OCI-LY1 (cell line): Measurements from ENCODE around the gene H3-3A.

Experiments used
- H2AFZ ChIP-seq: fragments of 200-600 bp; sonication (generic), shearing (Covaris generic); 2 replicates; pipeline ENCODE4 v1.6.0; 2014; ENCODE audit warnings: antibody characterized with exemption, mild to moderate bottlenecking, low read length
- H3F3A ChIP-seq: fragments of 200-600 bp; sonication (generic), shearing (Covaris generic); 2 replicates; pipeline ENCODE4 v1.6.0; 2014; ENCODE audit warnings: mild to moderate bottlenecking, antibody characterized with exemption, low read length, moderate library complexity; ENCODE audit not compliant: insufficient read depth
- H3K27ac ChIP-seq: fragments of 200-600 bp; sonication (generic); 2 replicates; pipeline ENCODE4 v1.5.1; 2014; ENCODE audit warnings: low read length, mixed run types, mild to moderate bottlenecking, low read depth; ENCODE audit not compliant: poor library complexity, severe bottlenecking
- H3K27me3 ChIP-seq: fragments of 200-600 bp; sonication (generic); 2 replicates; pipeline ENCODE4 v1.6.0; 2014; ENCODE audit warnings: antibody characterized with exemption, mild to moderate bottlenecking, low read length, moderate library complexity; ENCODE audit not compliant: insufficient read depth
- H3K36me3 ChIP-seq: fragments of 200-600 bp; sonication (generic); 2 replicates; pipeline ENCODE4 v1.6.1; 2014; ENCODE audit warnings: mild to moderate bottlenecking, antibody characterized with exemption, low read length, moderate library complexity, mixed read lengths; ENCODE audit not compliant: insufficient read depth
- H3K4me1 ChIP-seq: fragments of 200-600 bp; sonication (generic); 2 replicates; pipeline ENCODE4 v1.5.1; 2014; ENCODE audit warnings: mild to moderate bottlenecking, low read length, moderate library complexity; ENCODE audit not compliant: insufficient read depth, severe bottlenecking
- H3K4me2 ChIP-seq: fragments of 200-600 bp; sonication (generic), shearing (Covaris generic); 2 replicates; pipeline ENCODE4 v1.6.1; 2014; ENCODE audit warnings: low read length
- H3K4me3 ChIP-seq: fragments of 200-600 bp; sonication (generic); 2 replicates; pipeline ENCODE4 v1.5.1; 2014; ENCODE audit warnings: low read length, low read depth, mild to moderate bottlenecking, mixed read lengths; ENCODE audit not compliant: poor library complexity, severe bottlenecking
- H3K79me2 ChIP-seq: fragments of 200-600 bp; shearing (Covaris generic); 2 replicates; pipeline ENCODE4 v1.6.1; 2016; ENCODE audit warnings: mixed run types, low read length, mixed read lengths; ENCODE audit not compliant: insufficient read depth
- H3K9ac ChIP-seq: fragments of 200-600 bp; sonication (generic), shearing (Covaris generic); 2 replicates; pipeline ENCODE4 v1.6.1; 2014; ENCODE audit warnings: mild to moderate bottlenecking, low read length, mixed read lengths
- H3K9me2 ChIP-seq: fragments of 200-600 bp; sonication (generic), shearing (Covaris generic); 2 replicates; pipeline ENCODE4 v1.6.1; 2014; ENCODE audit warnings: low read depth, mild to moderate bottlenecking, low read length, mixed read lengths
- H3K9me3 ChIP-seq: fragments of 200-600 bp; shearing (Covaris generic); 2 replicates; pipeline ENCODE4 v1.6.1; 2014; ENCODE audit warnings: low read length, mixed read lengths
- H4K20me1 ChIP-seq: fragments of 200-600 bp; sonication (generic), shearing (Covaris generic); 2 replicates; pipeline ENCODE4 v1.6.0; 2016; ENCODE audit warnings: mild to moderate bottlenecking, low read length; ENCODE audit not compliant: insufficient read depth
- EZH2 ChIP-seq: fragments of 200-600 bp; sonication (generic), shearing (Covaris generic); IDR thresholded peaks from 2 replicates; pipeline ENCODE4 v1.8.0; 2017; ENCODE audit warnings: borderline replicate concordance, mixed run types, mild to moderate bottlenecking, antibody characterized with exemption, low read length, moderate library complexity, mixed read lengths
- TF ChIP-seq, protein P1 (sequence below): fragments of 200-600 bp; sonication (generic), shearing (Covaris generic); IDR thresholded peaks from 2 replicates; pipeline ENCODE4 v1.5.1; 2017; ENCODE audit warnings: mild to moderate bottlenecking, antibody characterized with exemption, low read length, moderate library complexity, mixed read lengths

H3-3A gene

GRCh38 chr1:226069811-226070489 is 7.4 kb downstream of the H3-3A start:
- Histone ChIP-seq H3K9me2 (no peaks in the 10 kb centered on the region), H3K4me3 (no peak overlapping the region), H4K20me1 (peaks cover 19% of the 10 kb centered on the region), H3K4me1 (peaks cover 21% of the 10 kb centered on the region), H3K36me3 (peaks cover 91% of the 10 kb centered on the region), H3F3A (peaks cover 22% of the 10 kb centered on the region), H3K79me2 (peaks cover 36% of the 10 kb centered on the region), H3K27ac (no peak overlapping the region), H3K4me2 (no peak overlapping the region), H3K9me3 (no peaks in the 10 kb centered on the region), H2AFZ (no peak overlapping the region), H3K27me3 (no peaks in the 10 kb centered on the region), H3K9ac (no peak overlapping the region)
- no peak for TF ChIP-seq EZH2
- TF ChIP-seq, protein P1, sequence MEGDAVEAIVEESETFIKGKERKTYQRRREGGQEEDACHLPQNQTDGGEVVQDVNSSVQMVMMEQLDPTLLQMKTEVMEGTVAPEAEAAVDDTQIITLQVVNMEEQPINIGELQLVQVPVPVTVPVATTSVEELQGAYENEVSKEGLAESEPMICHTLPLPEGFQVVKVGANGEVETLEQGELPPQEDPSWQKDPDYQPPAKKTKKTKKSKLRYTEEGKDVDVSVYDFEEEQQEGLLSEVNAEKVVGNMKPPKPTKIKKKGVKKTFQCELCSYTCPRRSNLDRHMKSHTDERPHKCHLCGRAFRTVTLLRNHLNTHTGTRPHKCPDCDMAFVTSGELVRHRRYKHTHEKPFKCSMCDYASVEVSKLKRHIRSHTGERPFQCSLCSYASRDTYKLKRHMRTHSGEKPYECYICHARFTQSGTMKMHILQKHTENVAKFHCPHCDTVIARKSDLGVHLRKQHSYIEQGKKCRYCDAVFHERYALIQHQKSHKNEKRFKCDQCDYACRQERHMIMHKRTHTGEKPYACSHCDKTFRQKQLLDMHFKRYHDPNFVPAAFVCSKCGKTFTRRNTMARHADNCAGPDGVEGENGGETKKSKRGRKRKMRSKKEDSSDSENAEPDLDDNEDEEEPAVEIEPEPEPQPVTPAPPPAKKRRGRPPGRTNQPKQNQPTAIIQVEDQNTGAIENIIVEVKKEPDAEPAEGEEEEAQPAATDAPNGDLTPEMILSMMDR, result no peak

DNA sequence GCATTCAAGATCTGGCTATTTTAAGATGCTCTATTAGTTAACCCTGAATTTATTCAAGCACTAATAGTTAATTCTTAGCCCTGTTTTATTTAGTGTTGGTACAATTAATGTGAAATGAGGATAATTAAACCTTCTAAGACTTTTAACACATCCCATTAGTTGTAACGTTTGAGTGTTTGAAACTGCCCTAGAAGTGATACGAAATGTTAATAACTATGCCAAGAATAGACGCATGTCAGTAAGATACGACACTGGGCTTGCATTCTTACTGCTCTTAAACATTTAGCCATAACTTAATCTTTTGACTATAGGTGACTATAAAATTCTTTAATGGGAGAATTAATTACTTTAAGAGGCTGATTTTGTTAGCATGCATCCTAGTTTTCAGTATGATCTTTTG is 9.8 kb downstream of the H3-3A start:
- Histone ChIP-seq H3K27me3 (no peaks in the 10 kb centered on the region), H3F3A (peaks cover 22% of the 10 kb centered on the region), H3K4me2 (no peak overlapping the region), H3K9me2 (no peaks in the 10 kb centered on the region), H3K9ac (no peak overlapping the region), H3K9me3 (no peaks in the 10 kb centered on the region), H2AFZ (no peak overlapping the region), H3K79me2 (peaks cover 12% of the 10 kb centered on the region; the same call in 1 of the 2 replicates), H3K4me3 (no peak overlapping the region), H3K36me3 (peaks cover 68% of the 10 kb centered on the region), H4K20me1 (0 out of 2 replicates have a peak, but pooled peaks cover 4% of the 10 kb centered on the region), H3K4me1 (no peaks in the 10 kb centered on the region), H3K27ac (no peak overlapping the region)
- TF ChIP-seq EZH2, result no peak
- TF ChIP-seq, protein P1, result no peak

DNA sequence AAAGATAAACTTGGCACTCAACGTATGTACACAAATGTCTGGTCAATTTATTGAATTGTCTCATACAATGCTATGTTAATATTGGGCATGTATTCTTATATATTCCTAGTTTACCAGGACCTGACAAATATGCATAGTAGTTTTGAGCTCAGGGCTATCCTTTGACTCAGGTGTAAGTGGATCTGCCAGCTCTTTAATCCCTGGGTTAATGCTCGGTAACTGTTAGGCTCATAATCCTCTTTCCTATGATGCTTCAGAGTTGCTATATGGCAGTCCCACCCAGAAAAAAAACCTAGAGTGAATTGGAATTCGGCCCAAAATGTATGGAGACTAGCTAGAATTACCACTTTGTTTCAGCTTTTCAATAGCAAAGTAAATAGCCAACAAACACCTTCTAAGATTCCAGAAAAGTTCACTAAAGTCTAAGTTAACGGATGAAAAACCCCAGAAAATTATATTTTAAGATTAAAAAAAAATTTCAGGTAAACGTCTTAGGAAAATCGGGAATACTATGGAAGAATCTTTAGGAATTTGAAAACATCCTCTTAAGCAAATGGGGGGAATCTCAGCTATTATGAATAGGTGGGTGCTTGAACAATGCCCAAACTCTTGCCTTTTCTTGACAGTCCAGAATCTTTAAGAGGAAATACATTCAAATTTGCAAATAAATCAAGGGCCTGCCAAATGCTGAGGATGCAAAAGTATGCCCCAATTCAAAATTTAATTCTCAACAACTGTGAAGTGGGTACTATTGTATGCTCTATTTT is 10.9 kb downstream of the H3-3A start:
- H4K20me1 ChIP-seq, result 0 out of 2 replicates have a peak, but pooled peaks cover 4% of the 10 kb centered on the region
- H3K9me2 ChIP-seq, result no peaks in the 10 kb centered on the region
- no peak overlapping the region for H3K27ac ChIP-seq
- H3K27me3 ChIP-seq, result no peaks in the 10 kb centered on the region
- no peak overlapping the region for H3K4me3 ChIP-seq
- no peaks in the 10 kb centered on the region for H3K4me1 ChIP-seq
- H2AFZ ChIP-seq, result no peak overlapping the region
- H3K79me2 ChIP-seq, result peaks cover 3% of the 10 kb centered on the region; the same call in 1 of the 2 replicates
- TF ChIP-seq, protein P1, result no peak
- no peak for TF ChIP-seq EZH2
- H3K4me2 ChIP-seq, result no peak overlapping the region
- peaks cover 58% of the 10 kb centered on the region for H3K36me3 ChIP-seq
- H3F3A ChIP-seq, result peaks cover 22% of the 10 kb centered on the region
- H3K9me3 ChIP-seq, result no peaks in the 10 kb centered on the region
- H3K9ac ChIP-seq, result no peak overlapping the region
